IPS-11a (cell line): Measurements from ENCODE around the gene AARSD1.
A peak's percentile ranks its signal among the peaks of the same experiment; 100 is the strongest.
"Not testable (repeated sequence)": the region's sequence is repeated elsewhere in the genome, so short reads cannot be mapped to it uniquely, and the experiment has no call there.

Experiments used
- H3K4me3 ChIP-seq: one replicate; pipeline ENCODE4 v1.5.1; 2013; ENCODE audit warnings: low read depth, low read length, control low read depth

AARSD1 gene

DNA sequence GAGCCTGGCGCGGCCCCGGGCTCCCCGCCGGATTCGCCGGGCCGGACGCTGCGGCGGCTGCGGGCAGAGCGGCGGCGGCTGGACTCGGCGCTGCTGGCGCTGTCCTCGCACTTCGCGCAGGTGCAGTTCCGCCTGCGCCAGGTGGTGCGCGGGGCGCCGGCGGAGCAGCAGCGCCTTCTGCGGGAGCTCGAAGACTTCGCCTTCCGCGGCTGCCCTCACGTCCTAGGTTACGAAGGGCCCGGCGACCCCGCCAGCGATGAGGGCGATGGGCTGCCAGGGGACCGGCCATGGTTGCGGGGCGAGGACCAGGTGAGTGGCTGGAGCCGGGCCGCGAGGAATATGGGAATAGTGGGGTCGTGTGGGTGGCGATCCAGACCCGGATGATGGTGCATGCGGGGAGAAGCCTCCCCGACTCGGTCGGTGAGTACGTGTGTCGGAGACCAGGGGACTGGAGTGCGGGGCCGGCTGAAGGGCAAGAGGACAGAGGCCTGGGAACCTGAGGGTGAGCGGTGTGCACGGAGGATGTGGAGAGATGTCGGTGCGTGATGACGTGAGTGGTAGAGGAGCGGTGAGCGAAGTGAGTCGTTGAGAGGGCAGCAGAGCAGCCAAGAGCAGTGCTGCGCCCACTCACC, 16.6 kb upstream of the AARSD1 start:
- peak overlapping the region; percentile 78 for H3K4me3 ChIP-seq

- H3K4me3 ChIP-seq = peak within 1 kb of the TSS; percentile 78
These were observed 16.1 kb upstream of the AARSD1 start, which contains the start of gene RUNDC1 for GRCh38 chr17:42980274-42980765. RUNDC1 (plus strand) TSS chr17:42980565; CDS start chr17:42980577, 12 bp downstream.

DNA sequence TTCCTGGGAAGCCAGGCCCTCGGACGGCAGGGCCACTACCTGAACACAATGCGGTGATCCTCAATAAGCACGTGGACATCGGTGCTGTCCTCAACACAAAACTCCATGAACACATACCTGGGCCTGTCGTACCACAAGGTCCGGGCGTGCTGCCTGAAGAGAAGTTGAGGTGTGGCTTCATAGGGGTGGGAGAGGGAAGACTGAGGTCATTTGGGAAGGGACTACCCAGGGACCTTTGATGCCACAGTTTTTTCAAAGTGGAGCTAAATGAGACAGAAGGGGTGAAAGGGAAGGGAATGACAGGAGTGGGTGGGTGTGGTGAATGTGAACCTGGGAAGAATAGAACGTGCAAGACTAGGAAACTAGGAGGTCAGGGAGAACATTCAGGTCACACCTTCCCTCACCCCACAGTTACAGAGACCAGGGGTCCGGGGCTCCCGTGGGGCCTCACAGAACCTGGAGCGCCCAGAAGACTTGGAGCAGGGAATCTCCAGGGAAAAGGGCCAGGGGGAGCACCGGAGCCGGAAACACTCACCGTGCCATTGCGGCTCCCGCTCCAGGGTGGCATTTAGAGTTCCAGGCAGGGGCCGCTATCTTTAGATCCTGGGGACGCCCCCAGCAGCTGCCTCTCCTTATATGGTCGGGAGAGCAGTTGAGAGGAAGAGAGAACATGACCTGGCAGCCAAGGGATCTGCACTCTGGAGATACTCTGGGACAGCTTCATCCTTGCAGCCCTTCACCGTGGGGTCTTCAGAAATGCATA, 15.4 kb upstream of the AARSD1 start, which contains the start of gene PTGES3L:
PTGES3L (minus strand) TSS at position 570 of the 763 bp plus-strand sequence; CDS start at position 543, 27 bp downstream.
- H3K4me3 ChIP-seq = peak within 1 kb of the TSS; percentile 78

- not testable (repeated sequence) for H3K4me3 ChIP-seq
These were observed 11.4 kb upstream of the AARSD1 start for GRCh38 chr17:42975701-42976100.

GRCh38 chr17:42975265-42975664, 11.0 kb upstream of the AARSD1 start:
- no peak overlapping the region for H3K4me3 ChIP-seq

GRCh38 chr17:42973323-42973722, 9.1 kb upstream of the AARSD1 start:
- H3K4me3 ChIP-seq = not testable (repeated sequence)

DNA sequence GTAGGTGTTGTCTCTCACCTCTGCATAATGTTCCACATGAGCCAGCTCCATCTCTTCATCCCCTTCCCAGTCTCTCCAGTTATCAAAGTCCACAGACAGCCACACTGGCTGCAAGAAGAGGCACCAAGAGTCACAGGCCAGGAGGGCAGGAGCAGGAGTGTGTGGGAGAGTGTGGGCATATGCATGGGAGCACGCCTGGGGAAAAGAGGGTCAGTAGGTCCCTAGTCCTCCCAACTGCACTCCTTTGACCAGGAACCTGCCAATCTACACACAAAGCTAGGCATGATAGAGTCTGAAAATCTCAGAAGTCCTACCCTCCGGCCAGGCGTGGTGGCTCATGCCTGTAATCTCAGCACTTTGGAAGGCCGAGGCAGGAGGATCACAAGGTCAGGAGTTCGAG, 7.3 kb upstream of the AARSD1 start:
- H3K4me3 ChIP-seq = no peak overlapping the region

DNA sequence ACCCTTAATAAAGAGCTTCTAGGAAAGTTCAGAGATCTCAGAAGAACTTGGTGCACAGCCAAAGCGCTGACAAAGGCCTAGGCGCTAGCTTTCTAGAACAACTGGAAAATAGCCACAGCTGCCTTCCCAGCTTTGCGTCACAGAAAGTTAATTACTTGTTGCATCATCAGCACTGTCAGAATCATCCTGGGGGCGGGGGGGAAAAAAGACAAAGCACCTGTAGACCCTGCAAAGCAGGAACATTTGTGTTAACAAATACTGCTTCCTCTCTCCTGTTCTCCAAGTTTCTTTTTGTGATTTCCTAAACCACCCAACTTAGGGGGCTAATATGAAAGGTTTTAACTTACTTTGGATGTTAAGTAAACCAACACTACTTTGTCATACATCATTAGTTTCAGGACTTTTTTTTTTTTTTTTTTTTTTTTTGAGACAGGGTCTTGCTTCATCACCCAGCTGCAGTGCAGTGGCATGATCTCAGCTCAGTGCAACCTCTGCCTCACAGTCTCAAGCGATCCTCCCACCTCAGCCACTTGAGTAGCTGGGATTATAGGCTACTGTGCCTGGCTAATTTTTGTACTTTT, 4.8 kb upstream of the AARSD1 start:
- no peak overlapping the region for H3K4me3 ChIP-seq

DNA sequence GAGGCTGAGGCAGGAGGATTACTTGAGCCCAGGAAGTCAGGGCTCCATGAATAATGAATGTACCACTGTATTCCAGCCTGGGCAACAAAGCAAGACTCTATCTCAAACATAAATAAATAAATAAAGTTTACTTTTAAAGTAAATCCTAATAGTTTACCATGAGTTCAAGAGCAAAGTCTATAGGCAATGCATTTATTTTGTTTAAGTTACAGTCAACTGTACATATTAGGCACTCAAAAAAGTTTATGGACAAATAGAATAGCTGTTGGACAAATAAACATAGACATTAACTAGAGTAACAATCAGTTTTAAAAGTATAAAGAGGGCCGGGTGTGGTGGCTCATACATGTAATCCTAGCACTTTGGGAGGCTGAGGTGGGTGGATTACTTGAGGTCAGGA, 3.7 kb upstream of the AARSD1 start:
- H3K4me3 ChIP-seq = no peak overlapping the region

GRCh38 chr17:42953669-42954068, 10.6 kb downstream of the AARSD1 start:
- H3K4me3 ChIP-seq = no peak overlapping the region

- no peak overlapping the region for H3K4me3 ChIP-seq
These were observed 14.0 kb downstream of the AARSD1 start for GRCh38 chr17:42950044-42950783.

DNA sequence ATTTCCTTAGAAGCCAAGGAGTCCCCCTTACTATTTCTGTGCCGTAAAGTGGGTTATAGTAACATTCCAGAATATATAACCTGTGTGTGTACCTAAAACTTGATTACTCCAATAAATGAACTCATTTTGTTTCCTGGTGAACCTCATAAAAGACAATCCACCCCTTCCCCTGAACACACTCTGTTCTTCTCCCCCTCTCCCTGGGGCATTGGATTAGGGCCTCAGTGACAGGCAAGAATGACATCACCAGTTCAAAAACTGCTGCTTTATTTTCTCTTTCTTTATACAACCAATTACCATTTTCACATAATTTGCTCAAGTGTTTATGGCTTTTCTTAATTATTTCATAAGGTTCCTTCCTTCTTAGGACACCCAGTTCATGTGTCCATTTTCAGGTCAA, 17.4 kb downstream of the AARSD1 start:
- no peak overlapping the region for H3K4me3 ChIP-seq

DNA sequence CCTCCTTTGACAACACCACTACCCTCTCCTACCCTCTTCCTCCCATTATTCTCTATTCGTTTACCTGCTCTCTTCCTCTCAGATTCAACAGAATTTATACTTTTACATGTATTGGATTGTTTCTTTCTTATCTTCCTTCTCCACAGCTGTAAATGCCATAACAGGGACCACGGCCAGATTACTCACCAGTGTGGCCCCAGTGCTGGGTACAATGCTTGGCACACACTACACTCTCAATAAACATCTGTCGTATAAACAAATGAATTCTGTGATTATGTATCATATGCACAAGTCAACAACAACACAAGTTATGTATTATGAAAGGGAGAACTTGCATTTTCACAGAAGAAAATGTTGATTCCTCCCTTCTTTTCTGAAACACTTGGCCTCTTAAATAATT, 20.0 kb downstream of the AARSD1 start:
- no peak overlapping the region for H3K4me3 ChIP-seq

DNA sequence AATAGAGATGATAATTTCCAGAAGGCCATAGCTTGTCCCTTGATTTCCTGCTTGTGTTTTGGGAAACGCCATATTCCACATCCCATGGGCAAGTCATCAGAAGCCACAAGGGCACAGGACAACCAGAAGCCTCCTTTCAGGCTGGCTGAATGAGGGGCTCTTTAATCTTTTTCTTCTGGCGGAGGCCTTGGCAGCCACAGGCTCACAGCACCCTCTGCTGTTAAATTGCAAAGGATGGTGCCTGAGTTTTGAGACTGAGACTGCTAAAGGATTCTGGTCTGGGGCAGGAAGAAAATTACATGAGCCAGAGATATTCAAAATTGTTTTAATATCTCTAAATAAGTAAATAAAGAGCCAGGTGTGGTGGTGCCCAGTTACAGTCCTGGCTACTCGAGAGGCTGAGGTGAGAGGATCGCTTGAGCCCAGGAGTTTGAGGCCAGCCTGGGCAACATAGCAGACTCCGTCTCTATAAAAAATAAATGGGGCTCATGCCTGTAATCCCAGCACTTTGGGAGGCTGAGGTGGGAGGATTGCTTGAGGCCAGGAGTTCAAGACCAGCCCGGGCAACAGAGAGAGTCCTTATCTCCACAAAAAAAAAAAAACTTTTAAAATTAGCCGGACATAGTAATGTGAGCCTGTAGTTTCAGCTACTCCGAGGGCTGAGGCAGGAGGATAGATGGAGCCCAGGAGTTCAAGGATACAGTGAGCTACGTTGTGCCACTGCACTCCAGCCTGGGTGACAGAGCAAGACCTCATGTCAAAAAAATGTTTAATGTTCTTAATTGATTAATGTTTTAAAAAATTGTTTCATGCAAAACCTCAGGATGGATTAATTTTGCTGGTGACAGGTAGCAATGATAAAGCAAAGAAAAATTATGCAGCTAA, 26.3 kb downstream of the AARSD1 start:
- no peak overlapping the region for H3K4me3 ChIP-seq

- H3K4me3 ChIP-seq = no peak overlapping the region
These were observed 34.8 kb downstream of the AARSD1 start for GRCh38 chr17:42929497-42929844.

GRCh38 chr17:42928714-42929496, 35.3 kb downstream of the AARSD1 start:
- H3K4me3 ChIP-seq = no peak overlapping the region

DNA sequence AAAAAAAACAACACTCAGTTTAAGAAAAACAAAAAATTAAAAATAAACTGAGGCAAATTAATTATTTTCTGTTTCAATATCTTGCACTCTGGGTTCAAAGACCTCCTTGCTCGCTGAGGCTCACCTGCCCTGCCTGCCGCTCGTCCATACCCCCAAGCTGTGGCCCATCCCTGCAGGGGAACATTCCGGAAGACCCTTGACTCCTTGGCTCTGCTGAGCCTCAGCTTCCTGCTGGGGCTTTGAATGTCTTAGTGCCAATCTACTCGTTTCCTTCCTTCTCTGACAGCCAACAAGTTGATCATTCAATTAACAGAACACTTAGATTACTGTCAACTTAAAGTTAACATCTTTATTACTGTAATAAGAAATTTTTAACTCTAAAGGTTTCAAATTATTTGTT, 39.4 kb downstream of the AARSD1 start:
- H3K4me3 ChIP-seq = no peak overlapping the region

DNA sequence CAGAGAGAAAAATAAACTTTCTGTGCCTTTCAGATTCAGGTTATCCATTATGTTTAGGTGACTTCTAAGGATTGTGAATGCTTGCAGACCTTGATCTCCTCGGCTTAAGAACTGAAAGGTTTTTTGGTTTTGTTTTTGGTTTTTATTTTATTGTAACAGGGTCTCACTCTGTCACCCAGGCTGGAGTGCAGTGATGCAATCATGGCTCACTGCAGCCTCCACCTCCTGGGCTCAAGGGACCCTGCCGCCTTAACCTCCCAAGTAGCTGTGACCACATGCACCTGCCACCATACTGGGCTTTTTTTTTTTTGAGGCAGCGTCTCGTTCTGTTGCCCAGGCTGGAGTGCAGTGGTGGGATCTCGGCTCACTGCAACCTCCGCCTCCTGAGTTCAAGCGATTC, 40.8 kb downstream of the AARSD1 start:
- not testable (repeated sequence) for H3K4me3 ChIP-seq

DNA sequence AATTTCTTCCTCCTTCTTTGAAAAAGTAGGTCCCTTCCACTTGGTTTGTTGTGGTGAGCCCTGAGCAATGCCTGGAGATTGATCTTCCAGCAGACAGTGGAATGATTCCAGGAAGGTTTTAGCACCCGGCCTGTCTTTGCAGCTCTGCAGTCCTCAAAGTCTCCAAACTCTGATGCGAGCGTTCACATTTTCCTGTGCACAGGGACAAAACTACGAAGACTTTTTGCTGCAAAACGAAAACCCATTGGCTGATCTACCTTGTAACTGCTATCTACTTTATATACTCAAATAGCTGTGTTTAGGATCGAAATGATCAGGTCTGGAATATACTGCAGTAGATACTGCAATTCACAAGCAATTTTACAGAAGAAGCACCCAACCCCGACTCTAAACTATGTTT, 42.0 kb downstream of the AARSD1 start:
- H3K4me3 ChIP-seq = no peak overlapping the region

GRCh38 chr17:42920922-42921321, 43.3 kb downstream of the AARSD1 start:
- no peak overlapping the region for H3K4me3 ChIP-seq
